ENCODE data around the gene SPTBN4.
"Not testable (repeated sequence)": the region's sequence is repeated elsewhere in the genome, so short reads cannot be mapped to it uniquely, and the experiment has no call there.

Gene SPTBN4

DNA sequence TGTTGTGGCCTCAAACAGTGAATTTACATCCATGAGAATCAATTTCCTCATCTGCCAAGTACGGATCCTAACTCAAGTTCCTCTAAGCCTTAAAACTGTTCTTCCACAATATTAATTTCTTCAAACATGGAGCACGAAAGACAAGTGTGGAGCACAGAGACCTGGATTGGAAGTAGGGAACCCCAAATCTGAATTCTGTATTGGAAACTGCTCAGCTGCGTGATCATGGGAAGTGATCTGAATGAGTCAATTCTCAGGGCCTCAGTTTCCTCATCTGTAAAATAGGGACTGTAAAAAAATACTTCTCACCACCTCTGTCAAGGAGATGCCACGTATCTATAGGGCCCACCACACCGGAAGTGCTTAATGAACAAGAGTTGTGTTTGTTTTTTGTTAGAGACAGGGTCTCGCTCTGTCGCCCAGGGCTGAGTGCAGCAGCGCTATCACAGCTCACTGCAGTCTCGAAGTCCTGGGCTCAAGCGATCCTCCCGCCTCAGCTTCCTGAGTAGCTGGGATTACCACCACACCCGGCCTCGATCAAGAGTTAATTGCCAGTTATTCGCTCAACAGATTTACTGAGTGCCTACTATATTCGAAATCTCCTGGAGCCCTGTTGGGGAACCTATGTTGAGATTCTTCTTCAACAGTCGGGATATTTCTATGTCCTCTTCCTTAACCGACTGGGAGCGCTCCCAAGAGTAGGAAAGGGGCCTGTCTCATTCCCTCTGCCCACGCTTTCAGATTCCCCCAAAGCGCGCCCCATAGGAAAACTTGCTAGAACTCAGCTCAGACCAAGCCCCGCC is 24.3 kb upstream of the SPTBN4 start:
- DNase-seq = no peak

DNA sequence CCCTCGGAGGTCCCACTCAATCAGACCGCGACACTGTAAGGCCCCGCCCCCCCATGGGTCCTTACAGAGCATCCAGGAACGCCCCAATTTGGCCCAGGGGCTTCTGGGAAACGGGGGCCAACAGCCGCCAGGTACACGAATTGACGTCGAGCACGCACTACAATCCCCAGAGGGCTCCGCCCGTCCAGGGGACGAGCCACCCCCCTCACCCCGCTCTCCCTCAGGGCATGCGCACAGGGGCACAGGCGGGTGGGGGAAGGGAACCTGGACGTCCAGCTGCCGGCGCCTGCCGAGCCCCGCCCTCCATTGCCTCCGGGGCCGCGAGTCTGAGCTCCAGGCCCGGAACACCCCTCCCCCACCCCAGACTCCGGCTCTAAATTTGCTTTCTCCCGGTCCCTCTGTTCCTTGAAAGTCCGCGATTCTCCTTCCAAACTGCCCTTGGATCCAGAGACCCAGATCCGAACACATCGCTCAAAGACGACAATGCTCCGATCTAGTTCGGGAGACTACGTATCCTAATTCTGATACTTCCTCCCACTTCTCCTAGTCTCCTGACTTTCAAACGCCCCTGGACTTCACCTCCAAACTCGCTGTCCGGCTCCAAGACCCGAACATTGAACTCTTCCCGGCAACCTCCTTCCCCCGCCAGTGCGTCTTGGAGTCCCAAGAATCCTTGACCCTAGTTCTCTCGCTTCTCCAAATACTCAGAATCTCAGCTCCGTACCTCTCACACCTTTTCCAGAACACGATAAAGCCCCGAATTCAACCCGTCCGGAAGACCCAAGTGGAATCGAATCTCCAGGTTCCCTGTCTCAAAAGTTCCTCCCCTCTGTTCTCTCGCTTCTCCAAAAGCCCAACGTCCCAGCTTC is 23.4 kb upstream of the SPTBN4 start:
- peak; percentile 100 for DNase-seq

DNA sequence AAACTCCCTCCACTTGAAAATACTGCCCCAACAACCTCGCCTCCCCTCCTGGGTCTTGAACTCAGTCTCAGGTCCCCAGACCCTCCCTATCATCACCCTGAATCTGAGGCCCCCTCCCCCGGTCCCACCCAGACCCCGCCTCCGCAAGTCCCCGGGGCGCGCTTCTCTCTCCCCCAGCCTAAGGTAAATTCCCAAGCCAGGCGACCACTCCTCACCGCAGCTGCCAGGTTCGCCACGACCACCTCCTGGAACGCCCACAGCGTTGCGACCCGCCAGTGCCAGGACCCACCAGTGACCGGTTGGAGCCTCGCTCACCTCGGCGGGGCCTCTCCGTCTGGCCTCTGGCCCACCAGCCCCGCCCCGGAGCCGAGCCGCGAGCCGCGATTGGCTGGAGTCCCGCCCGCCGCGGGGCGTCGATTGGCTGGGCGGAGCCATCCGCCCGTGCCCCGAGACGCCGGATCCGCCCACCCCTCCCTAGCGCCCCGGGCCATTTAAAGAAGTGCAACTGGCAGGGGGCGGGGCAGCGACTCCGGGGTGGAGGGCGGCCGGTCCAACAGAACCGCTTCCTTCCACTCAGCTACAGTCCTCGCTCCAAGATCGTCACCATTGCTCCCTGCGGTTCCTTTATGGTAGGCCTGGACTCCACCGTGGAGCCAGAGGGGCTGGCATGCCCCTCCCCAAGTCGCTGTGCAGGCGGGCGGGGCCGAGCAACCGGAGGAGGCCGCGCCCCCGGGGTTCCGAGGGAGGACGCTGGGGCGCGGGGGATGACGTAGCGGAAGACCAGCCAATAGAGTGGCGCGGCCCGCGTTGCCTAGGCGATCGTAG is 22.6 kb upstream of the SPTBN4 start, which contains the start of gene SERTAD3:
SERTAD3 (minus strand) TSS at position 336 of the 825 bp plus-strand sequence. CDS start 2,255 bp downstream, outside the sequence.
- peak; percentile 98 for DNase-seq

DNA sequence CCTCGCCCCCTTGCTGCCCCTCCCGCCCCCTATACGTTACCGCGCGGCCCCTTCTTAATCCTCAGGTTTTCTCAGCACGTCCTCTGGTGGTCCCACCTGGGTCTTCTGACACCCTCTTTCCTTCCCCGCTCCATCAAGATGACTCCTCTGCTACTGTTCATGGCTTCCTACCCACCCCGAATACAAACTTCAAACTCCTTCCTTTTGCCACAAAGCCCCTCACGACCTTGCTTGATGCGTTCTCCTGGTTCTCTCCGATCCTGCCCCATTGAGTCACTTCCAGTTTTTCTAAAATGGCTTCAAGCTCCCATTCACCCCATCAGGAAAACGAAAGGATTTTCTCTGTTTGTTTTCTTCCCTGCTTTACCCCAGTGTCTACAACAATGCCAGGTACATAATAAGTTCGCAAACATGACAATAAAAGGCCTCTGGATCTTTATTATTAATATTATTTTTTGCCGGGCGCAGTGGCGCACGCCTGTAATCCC is 21.9 kb upstream of the SPTBN4 start:
- DNase-seq = no peak

DNA sequence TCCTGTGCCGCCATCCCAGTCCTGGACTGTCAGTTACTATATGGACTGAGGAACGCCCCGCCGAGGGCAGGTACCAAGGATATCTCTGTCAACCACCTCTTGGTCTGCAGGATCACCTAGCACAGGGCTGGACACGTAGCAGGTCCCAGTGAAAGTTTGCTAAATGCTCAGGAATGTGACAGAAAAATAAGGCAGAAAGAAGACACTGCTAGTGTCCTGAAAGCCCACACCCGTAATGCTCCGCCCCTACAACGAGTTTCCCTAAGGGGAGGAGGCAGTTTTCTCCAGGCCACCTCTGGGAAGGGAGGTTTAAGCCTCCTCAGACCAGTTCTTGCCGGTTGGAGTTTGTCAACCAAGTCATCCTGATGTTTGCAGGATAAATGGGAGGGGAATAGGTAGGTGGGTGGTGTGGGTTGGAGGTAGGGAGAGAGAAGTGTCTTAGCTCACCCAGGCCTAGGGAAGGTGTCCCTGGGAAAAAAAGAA is 21.0 kb upstream of the SPTBN4 start:
- peak; percentile 38 for DNase-seq

DNA sequence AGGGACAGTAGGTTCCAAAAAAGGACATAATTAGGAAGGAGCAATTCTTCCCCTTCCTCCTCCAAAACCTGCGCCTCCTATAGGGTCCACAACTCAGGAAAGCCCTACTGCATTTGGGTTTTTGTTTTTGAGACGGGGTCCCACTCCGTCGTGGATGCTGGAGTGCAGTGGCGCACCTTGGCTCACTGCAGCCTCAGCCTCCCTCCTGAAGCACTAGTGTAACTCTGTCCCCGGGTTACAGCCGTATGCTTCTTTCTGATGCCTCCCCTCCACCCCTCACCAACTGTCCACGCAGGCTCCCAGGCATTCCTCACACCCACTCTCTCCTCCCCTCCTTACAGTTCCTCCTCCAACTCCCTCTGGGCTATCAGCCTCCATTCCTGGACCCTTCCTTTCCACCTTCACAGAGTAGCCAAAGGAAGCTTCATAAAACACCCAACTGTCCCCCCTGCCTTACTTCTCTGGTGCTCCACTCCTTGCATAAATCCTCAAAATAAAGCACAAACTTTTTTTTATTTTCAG is 20.5 kb upstream of the SPTBN4 start:
- no peak for DNase-seq

DNA sequence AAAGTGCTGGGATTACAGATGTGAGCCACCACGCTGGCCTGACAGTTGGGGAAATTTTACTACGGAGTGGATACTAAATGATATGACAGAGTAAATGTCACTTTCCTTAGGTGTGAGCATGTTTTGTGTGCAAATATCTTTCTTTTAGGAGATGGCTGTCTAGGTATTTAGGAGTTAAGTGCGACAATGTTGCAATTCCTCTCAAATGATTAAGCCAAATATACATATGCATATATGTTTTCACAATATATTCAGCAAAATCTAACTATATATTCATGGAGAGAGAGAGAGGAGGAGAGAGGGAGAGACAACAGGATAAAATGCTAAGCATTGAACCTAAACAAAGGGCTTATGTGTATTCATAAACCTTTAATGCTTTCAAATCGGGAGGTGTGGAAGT is 17.3 kb upstream of the SPTBN4 start:
- DNase-seq = no peak

DNA sequence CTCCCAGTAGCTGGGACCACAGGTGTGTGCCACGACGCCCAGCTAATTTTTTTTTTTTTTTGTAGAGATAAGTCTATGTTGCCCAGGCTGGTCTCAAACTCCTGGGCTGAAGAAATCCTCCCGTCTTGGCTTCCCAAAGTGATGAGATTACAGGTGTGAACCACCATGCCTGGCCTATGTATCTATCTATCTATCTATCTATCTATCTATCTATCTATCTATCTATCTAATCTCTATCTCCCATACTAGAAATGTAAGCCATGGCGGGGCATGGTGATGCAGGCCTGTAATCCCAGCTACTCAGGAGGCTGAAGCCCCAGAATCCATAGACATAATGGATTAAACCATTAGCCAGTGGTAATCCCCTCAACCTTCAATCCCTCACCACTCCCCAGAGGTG is 16.1 kb upstream of the SPTBN4 start:
- DNase-seq = no peak

DNA sequence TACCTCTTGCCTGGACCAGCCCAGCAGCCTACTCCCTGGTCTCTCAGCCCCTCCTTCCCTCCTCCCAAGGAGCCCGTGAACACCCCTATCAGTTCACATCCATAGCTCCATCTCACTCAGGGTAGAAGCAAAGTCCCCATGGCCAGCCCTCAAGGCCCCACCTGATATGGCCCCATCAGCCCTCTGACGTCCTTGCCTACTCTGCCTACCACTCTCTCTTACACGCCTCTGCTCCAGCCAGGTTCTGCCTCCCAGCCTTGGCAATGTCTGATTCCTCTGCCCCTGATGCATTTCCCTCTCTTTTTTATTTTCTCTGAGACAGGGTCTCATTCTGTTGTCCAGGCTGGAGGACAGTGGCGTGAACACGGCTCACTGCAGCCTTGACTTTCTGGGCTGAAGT is 14.8 kb upstream of the SPTBN4 start:
- no peak for DNase-seq

DNA sequence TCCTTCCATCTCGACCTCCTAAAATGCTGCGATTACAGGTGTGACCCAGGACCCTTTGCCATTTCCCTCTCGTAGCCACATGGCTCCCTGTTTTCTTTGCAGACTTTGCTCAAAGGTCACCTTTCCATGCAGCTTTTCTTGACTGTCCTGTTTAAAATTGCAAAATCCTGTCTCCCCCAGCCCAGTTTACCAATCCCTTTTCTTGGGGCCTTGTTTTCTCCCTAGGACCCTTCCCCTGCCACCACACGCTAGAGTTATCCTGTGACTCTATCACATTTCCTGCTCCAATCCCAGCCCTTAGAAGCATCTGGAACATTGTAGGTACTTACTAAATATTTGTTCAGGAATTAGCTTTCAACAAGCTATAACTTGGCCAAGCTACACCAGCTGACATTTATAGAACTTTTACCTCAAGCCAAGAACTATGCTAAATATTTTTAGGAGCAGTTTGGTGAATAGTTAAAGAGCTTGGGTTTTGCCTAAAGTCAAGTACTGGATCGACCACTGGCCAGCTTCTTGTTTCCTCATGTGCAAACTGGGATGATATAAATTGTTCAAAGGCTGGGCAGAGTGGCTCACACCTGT is 13.6 kb upstream of the SPTBN4 start:
- DNase-seq = no peak

DNA sequence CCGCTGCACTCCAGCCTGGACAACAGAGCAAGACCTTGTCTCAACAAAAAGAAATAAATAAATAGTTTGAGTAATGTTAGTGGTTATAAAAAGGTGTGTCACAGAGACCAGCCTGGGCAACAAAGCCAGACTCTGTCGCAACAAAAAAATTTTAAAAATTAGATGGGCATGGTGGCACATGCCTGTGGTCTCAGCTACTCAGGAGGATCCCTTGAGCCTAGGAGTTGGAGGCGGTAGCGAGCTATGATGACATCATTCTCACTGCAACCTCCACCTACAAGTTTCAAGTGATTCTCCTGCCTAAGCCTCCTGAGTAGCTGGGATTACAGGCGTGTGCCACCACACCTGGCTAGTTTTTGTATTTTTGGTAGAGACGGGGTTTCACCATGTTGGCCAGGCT is 12.9 kb upstream of the SPTBN4 start:
- not testable (repeated sequence) for DNase-seq

DNA sequence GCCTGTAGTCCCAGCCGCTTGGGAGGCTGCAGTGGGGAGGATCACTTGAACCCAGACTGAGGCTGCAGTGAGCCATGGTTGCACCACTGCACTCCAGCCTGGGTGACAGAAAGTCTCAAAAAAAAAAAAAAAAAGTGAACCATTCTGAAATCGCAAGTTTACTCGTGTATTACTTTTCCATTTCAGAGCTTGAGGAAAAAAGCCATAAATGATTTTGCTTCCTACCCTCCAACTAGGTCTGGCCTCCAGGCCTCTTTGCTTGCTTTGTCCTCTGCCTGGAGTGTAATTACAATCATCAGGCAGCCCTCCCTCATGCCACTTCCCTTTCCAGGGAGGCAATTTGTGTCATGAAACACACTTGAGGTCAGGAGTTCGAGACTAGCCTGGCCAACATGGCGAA is 9.8 kb upstream of the SPTBN4 start:
- no peak for DNase-seq

DNA sequence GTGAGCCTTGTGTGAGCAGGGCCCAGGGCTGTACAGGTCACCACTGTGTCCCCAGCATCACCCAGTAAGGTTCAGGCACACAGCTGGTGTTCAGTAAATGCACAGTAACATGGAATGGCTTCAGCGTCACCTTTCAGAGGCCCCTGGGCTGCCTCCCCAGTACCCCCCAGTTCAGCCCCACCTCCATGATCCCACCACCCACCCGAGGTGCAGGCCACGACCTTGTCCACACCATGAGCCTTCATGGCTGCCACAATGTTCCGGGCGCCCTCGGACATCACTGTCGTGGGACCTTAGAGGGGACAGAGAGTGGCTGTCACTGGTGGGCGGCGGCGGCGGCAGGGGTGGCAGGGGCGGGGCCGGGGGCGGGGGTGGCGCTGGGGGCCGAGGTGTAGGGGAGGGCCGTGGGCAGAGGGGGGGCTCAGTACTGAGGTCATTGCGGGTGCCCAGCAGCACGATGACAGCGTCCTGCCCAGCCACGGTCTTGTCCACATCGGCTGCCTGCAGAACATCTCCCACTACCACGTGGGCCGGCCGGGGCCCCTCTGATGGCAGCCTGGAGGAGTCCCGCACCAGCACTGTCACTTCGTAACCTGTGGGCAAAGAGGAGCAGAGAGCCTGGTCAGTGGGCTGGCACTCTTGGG is 8.7 kb upstream of the SPTBN4 start:
- DNase-seq = no peak

DNA sequence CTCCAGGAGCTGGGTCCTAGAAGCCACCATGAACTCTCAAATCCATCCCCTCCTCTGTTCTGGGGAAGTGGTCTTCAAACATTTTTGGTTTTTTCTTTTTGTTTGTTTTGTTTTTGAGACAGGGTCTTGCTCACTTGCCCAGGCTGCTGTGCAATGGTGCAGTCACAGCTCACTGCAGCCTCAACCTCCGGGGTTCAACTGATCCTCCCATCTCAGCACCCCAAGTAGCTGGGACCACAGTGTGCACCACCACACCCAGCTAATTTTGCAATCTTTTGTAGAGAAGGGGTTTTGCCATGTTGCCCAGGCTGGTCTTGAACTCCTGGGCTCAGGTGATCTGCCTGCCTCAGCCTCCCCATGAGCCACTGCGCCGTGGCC is 8.2 kb upstream of the SPTBN4 start:
- no peak for DNase-seq

DNA sequence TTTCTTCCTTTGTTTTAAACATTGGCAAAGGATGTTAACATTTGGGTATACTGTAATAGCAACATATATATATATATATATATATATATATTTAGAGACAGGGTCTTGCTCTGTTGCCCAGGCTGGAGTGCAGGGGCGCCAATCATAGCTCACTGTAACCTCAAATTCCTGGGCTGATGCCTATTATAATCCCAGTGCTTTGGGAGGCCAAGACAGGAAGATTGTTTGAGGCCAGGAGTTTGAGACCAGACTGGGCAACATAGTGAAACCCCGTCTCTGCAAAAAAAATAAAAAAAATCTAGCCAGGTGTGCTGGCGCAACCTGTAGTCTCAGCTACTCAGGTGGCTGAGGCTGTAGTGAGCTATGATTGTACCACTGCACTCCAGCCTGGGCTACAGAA is 6.6 kb upstream of the SPTBN4 start:
- DNase-seq = no peak

DNA sequence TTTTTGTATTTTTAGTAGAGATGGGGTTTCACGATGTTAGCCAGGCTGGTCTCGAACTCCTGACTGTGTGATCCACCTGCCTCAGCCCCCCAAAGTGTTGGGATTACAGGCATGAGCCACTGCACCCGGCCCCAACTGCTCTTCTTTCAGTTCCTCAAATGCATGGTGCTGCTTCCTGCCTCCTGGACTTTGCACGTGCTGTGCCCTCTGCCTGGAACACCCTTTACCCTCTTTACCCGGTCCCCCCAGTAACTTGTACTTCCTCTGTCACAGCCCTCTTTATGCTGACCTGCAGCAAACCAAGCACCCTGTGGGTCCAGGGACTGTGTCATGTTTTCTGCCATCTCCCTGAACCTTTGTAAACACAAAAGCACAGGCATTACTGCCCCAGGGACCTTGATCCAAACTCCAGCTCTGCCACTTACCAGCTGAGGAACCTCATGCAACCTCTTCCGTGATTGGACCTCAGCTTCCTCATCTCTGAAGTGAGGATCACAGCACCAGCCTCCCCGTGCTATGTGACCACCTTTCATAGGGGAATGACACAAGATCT is 5.1 kb upstream of the SPTBN4 start:
- DNase-seq = peak; percentile 44

DNA sequence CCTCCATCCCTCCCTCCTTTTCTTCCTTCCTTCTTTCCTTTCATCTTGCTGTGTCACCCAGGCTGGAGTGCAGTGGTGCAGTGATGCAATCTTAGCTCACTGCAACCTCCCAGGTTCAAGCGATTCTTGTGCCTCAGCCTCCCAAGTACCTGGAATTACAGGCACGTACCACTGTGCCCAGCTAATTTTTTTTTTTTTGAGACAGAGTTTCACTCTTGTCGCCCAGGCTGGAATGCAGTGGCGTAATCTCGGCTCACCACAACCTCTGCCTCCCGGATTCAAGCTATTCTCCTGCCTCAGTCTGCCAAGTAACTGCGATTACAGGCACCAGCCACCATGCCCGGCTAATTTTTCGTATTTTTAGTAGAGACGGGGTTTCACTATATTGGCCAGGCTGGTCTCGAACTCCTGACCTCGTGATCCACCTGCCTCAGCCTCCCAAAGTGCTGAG is 3.2 kb upstream of the SPTBN4 start:
- DNase-seq = not testable (repeated sequence)

DNA sequence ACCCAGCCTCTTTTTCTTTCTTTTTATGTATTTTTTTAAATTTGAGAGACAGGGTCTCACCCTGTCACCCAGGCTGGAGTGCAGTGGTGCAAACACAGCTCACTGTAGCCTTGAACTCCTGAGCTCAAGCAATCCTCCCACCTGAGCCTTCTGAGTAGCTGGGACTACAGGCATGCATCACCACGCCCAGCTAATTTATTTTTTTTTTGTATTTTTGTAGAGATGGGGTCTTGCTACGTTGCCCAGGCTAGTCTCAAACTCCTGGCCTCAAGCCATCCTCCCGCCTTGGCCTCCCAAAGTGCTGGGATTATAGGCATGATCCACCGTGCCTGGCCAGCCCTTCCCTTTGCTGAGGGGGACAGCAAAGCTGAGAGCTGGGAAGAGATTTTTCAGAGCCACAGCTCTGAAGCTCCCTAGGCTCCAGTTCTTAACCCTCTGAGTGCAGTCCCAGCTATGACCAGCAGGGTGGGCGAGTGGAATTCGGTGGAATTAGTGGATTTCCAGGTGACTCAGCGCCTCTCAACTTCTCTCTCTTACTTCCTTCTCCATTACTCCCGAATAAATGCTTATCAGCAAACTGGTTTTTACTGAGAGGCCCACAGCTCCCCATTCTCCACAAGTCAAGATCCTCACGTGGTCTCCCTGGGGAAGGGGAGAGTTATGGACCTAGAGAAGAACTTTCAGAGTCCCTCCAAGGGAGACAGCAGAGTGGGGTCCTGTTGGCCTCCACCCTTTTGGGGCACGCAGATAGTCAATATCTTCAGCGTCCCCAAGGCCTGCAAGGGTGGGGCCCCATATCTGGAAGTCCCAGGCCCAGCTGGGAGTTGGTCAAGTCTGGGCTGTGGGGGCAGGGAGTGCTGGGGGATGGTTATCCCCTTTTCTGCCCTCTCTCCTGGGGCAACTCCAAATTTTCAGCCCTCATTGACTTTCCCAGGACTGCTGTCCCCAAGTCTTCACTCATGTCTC is 2.5 kb upstream of the SPTBN4 start:
- peak; percentile 96 for DNase-seq

DNA sequence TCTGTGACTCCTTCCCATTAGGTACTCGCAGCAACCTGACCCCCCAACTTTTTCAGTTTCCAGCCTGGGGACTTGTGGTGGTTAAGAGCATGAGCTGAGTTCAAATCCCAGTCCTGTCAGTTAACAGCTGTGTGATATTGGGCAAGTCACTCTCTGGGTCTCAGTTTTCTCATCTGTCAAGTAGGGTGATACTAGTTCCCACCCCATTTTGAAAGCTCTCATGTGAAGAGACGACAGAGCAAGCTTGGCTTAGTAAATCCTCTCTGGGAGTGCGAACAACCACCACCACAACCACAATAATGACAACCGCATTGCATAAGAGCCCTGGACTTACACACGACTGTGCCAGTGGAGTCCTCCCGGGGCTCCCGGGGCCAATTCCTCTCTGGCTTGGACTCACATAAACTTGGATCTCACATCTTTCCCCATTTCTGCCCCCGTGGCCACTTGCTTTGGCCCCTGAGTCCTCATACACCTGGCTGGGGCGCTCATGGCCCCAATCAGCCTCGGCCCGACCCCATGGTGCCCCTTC is 1.7 kb upstream of the SPTBN4 start:
- DNase-seq = peak; percentile 90
